Measurements from ENCODE around the gene KL.

Gene KL

GRCh38 chr13:33076001-33076992 lies 60.1 kb downstream of the KL start:
- no peak overlapping the region for H3K9ac ChIP-seq (ENCODE audit: low read depth in 1 of 2, low read length in 2 of 2)
- no peaks in the 10 kb centered on the region for H3K9me3 ChIP-seq (ENCODE audit: control insufficient read depth in 1 of 2, low read length in 2 of 2)
- H3K27me3 ChIP-seq (ENCODE audit: control insufficient read depth in 1 of 2, insufficient read depth in 2 of 2, low read length in 2 of 2): no peaks in the 10 kb centered on the region
- H3K4me3 ChIP-seq (ENCODE audit: low read depth in 1 of 2, low read length in 2 of 2): peak overlapping the region; percentile 32
- no peaks in the 10 kb centered on the region for H3K36me3 ChIP-seq (ENCODE audit: control insufficient read depth in 1 of 2, insufficient read depth in 2 of 2, low read length in 2 of 2)
- peak overlapping the region; percentile 49 for H3K27ac ChIP-seq (ENCODE audit: low read depth, low read length)
- peaks cover 22 to 28% of the 10 kb centered on the region in 2 donors for H3K4me1 ChIP-seq (ENCODE audit: control insufficient read depth in 1 of 2, insufficient read depth in 2 of 2, low read length in 2 of 2)

- H3K27ac ChIP-seq (ENCODE audit: low read depth, low read length): no peak overlapping the region
- H3K9me3 ChIP-seq (ENCODE audit: control insufficient read depth in 1 of 2, low read length in 2 of 2): no peaks in the 10 kb centered on the region
- no peak overlapping the region for H3K4me3 ChIP-seq (ENCODE audit: low read depth in 1 of 2, low read length in 2 of 2)
- H3K36me3 ChIP-seq (ENCODE audit: control insufficient read depth in 1 of 2, insufficient read depth in 2 of 2, low read length in 2 of 2): no peaks in the 10 kb centered on the region
- no peaks in the 10 kb centered on the region for H3K27me3 ChIP-seq (ENCODE audit: control insufficient read depth in 1 of 2, insufficient read depth in 2 of 2, low read length in 2 of 2)
- no peak overlapping the region for H3K9ac ChIP-seq (ENCODE audit: low read depth in 1 of 2, low read length in 2 of 2)
- H3K4me1 ChIP-seq (ENCODE audit: control insufficient read depth in 1 of 2, insufficient read depth in 2 of 2, low read length in 2 of 2): peaks cover 22 to 28% of the 10 kb centered on the region in 2 donors
Observed at GRCh38 chr13:33078263-33078662, 62.0 kb downstream of the KL start.

- Histone ChIP-seq H3K9ac (ENCODE audit: low read depth in 1 of 2, low read length in 2 of 2) (no peak overlapping the region), H3K36me3 (ENCODE audit: control insufficient read depth in 1 of 2, insufficient read depth in 2 of 2, low read length in 2 of 2) (no peaks in the 10 kb centered on the region), H3K27me3 (ENCODE audit: control insufficient read depth in 1 of 2, insufficient read depth in 2 of 2, low read length in 2 of 2) (no peaks in the 10 kb centered on the region), H3K9me3 (ENCODE audit: control insufficient read depth in 1 of 2, low read length in 2 of 2) (no peaks in the 10 kb centered on the region), H3K27ac (ENCODE audit: low read depth, low read length) (no peak overlapping the region), H3K4me1 (ENCODE audit: control insufficient read depth in 1 of 2, insufficient read depth in 2 of 2, low read length in 2 of 2) (peaks cover 18% of the 10 kb centered on the region in 2 donors), H3K4me3 (ENCODE audit: low read depth in 1 of 2, low read length in 2 of 2) (no peak overlapping the region)
Observed at GRCh38 chr13:33079960-33080359, 63.7 kb downstream of the KL start.

GRCh38 chr13:33080972-33081590 lies 64.9 kb downstream of the KL start:
- H3K27ac ChIP-seq (ENCODE audit: low read depth, low read length): no peak overlapping the region
- H3K27me3 ChIP-seq (ENCODE audit: control insufficient read depth in 1 of 2, insufficient read depth in 2 of 2, low read length in 2 of 2): no peaks in the 10 kb centered on the region
- H3K4me3 ChIP-seq (ENCODE audit: low read depth in 1 of 2, low read length in 2 of 2): no peak overlapping the region
- H3K9ac ChIP-seq (ENCODE audit: low read depth in 1 of 2, low read length in 2 of 2): no peak overlapping the region
- H3K4me1 ChIP-seq (ENCODE audit: control insufficient read depth in 1 of 2, insufficient read depth in 2 of 2, low read length in 2 of 2): peaks cover 7 to 8% of the 10 kb centered on the region in 2 donors
- H3K9me3 ChIP-seq (ENCODE audit: control insufficient read depth in 1 of 2, low read length in 2 of 2): no peaks in the 10 kb centered on the region
- no peaks in the 10 kb centered on the region for H3K36me3 ChIP-seq (ENCODE audit: control insufficient read depth in 1 of 2, insufficient read depth in 2 of 2, low read length in 2 of 2)

GRCh38 chr13:33081666-33082065 lies 65.4 kb downstream of the KL start:
- H3K27me3 ChIP-seq (ENCODE audit: control insufficient read depth in 1 of 2, insufficient read depth in 2 of 2, low read length in 2 of 2): no peaks in the 10 kb centered on the region
- H3K9me3 ChIP-seq (ENCODE audit: control insufficient read depth in 1 of 2, low read length in 2 of 2): no peaks in the 10 kb centered on the region
- no peak overlapping the region for H3K4me3 ChIP-seq (ENCODE audit: low read depth in 1 of 2, low read length in 2 of 2)
- peaks cover 1 to 5% of the 10 kb centered on the region in 2 donors for H3K4me1 ChIP-seq (ENCODE audit: control insufficient read depth in 1 of 2, insufficient read depth in 2 of 2, low read length in 2 of 2)
- H3K9ac ChIP-seq (ENCODE audit: low read depth in 1 of 2, low read length in 2 of 2): no peak overlapping the region
- H3K27ac ChIP-seq (ENCODE audit: low read depth, low read length): no peak overlapping the region
- H3K36me3 ChIP-seq (ENCODE audit: control insufficient read depth in 1 of 2, insufficient read depth in 2 of 2, low read length in 2 of 2): no peaks in the 10 kb centered on the region

- Histone ChIP-seq H3K9me3 (ENCODE audit: control insufficient read depth in 1 of 2, low read length in 2 of 2) (no peaks in the 10 kb centered on the region), H3K4me1 (ENCODE audit: control insufficient read depth in 1 of 2, insufficient read depth in 2 of 2, low read length in 2 of 2) (peaks cover 6% of the 10 kb centered on the region in 2 donors), H3K9ac (ENCODE audit: low read depth in 1 of 2, low read length in 2 of 2) (no peak overlapping the region), H3K27ac (ENCODE audit: low read depth, low read length) (no peak overlapping the region), H3K27me3 (ENCODE audit: control insufficient read depth in 1 of 2, insufficient read depth in 2 of 2, low read length in 2 of 2) (no peaks in the 10 kb centered on the region), H3K4me3 (ENCODE audit: low read depth in 1 of 2, low read length in 2 of 2) (no peak overlapping the region), H3K36me3 (ENCODE audit: control insufficient read depth in 1 of 2, insufficient read depth in 2 of 2, low read length in 2 of 2) (no peaks in the 10 kb centered on the region)
Observed at GRCh38 chr13:33083054-33083453, 66.8 kb downstream of the KL start.

GRCh38 chr13:33087091-33087490 lies 70.9 kb downstream of the KL start:
- Histone ChIP-seq H3K36me3 (ENCODE audit: control insufficient read depth in 1 of 2, insufficient read depth in 2 of 2, low read length in 2 of 2) (no peaks in the 10 kb centered on the region), H3K4me3 (ENCODE audit: low read depth in 1 of 2, low read length in 2 of 2) (no peak overlapping the region), H3K9me3 (ENCODE audit: control insufficient read depth in 1 of 2, low read length in 2 of 2) (no peaks in the 10 kb centered on the region), H3K27ac (ENCODE audit: low read depth, low read length) (no peak overlapping the region), H3K9ac (ENCODE audit: low read depth in 1 of 2, low read length in 2 of 2) (no peak overlapping the region), H3K27me3 (ENCODE audit: control insufficient read depth in 1 of 2, insufficient read depth in 2 of 2, low read length in 2 of 2) (no peaks in the 10 kb centered on the region), H3K4me1 (ENCODE audit: control insufficient read depth in 1 of 2, insufficient read depth in 2 of 2, low read length in 2 of 2) (peaks cover 6 to 11% of the 10 kb centered on the region in 2 donors)

- peaks cover 6 to 11% of the 10 kb centered on the region in 2 donors for H3K4me1 ChIP-seq (ENCODE audit: control insufficient read depth in 1 of 2, insufficient read depth in 2 of 2, low read length in 2 of 2)
- H3K4me3 ChIP-seq (ENCODE audit: low read depth in 1 of 2, low read length in 2 of 2): no peak overlapping the region
- H3K36me3 ChIP-seq (ENCODE audit: control insufficient read depth in 1 of 2, insufficient read depth in 2 of 2, low read length in 2 of 2): no peaks in the 10 kb centered on the region
- no peaks in the 10 kb centered on the region for H3K27me3 ChIP-seq (ENCODE audit: control insufficient read depth in 1 of 2, insufficient read depth in 2 of 2, low read length in 2 of 2)
- no peak overlapping the region for H3K27ac ChIP-seq (ENCODE audit: low read depth, low read length)
- H3K9me3 ChIP-seq (ENCODE audit: control insufficient read depth in 1 of 2, low read length in 2 of 2): no peaks in the 10 kb centered on the region
- H3K9ac ChIP-seq (ENCODE audit: low read depth in 1 of 2, low read length in 2 of 2): no peak overlapping the region
Observed at GRCh38 chr13:33087790-33088189, 71.6 kb downstream of the KL start.

GRCh38 chr13:33089311-33089710 lies 73.1 kb downstream of the KL start:
- Histone ChIP-seq H3K27me3 (ENCODE audit: control insufficient read depth in 1 of 2, insufficient read depth in 2 of 2, low read length in 2 of 2) (no peaks in the 10 kb centered on the region), H3K27ac (ENCODE audit: low read depth, low read length) (no peak overlapping the region), H3K9ac (ENCODE audit: low read depth in 1 of 2, low read length in 2 of 2) (no peak overlapping the region), H3K9me3 (ENCODE audit: control insufficient read depth in 1 of 2, low read length in 2 of 2) (no peaks in the 10 kb centered on the region), H3K4me1 (ENCODE audit: control insufficient read depth in 1 of 2, insufficient read depth in 2 of 2, low read length in 2 of 2) (peaks cover 6 to 11% of the 10 kb centered on the region in 2 donors), H3K4me3 (ENCODE audit: low read depth in 1 of 2, low read length in 2 of 2) (no peak overlapping the region), H3K36me3 (ENCODE audit: control insufficient read depth in 1 of 2, insufficient read depth in 2 of 2, low read length in 2 of 2) (no peaks in the 10 kb centered on the region)

GRCh38 chr13:33090755-33091414 lies 74.7 kb downstream of the KL start:
- Histone ChIP-seq H3K4me1 (ENCODE audit: control insufficient read depth in 1 of 2, insufficient read depth in 2 of 2, low read length in 2 of 2) (peaks cover 6 to 11% of the 10 kb centered on the region in 2 donors), H3K9me3 (ENCODE audit: control insufficient read depth in 1 of 2, low read length in 2 of 2) (no peaks in the 10 kb centered on the region), H3K4me3 (ENCODE audit: low read depth in 1 of 2, low read length in 2 of 2) (no peak overlapping the region), H3K9ac (ENCODE audit: low read depth in 1 of 2, low read length in 2 of 2) (no peak overlapping the region), H3K27ac (ENCODE audit: low read depth, low read length) (no peak overlapping the region), H3K27me3 (ENCODE audit: control insufficient read depth in 1 of 2, insufficient read depth in 2 of 2, low read length in 2 of 2) (no peaks in the 10 kb centered on the region), H3K36me3 (ENCODE audit: control insufficient read depth in 1 of 2, insufficient read depth in 2 of 2, low read length in 2 of 2) (no peaks in the 10 kb centered on the region)
